Parathyroid adenoma (tissue), 2 donors: ENCODE results near the gene KIAA1671.

ENCODE experiments used
- H2AFZ ChIP-seq: fragments of 300-600 bp; sonication (generic); one replicate; pipeline ENCODE4 v1.7.0; 2017; ENCODE audit warnings: antibody characterized with exemption, mild to moderate bottlenecking
- H3K27ac ChIP-seq: fragments of 300-600 bp; sonication (generic); one replicate; pipeline ENCODE4 v1.7.0; 2017
- H3K27me3 ChIP-seq: fragments of 300-600 bp; sonication (generic); one replicate; pipeline ENCODE4 v1.7.0; 2017; ENCODE audit warnings: low read length; ENCODE audit not compliant: control insufficient read depth, insufficient read depth
- H3K36me3 ChIP-seq: fragments of 300-600 bp; sonication (generic); one replicate; pipeline ENCODE4 v1.7.0; 2017; ENCODE audit warnings: low read length; ENCODE audit not compliant: control insufficient read depth, insufficient read depth
- H3K4me1 ChIP-seq: fragments of 300-600 bp; sonication (generic); one replicate; pipeline ENCODE4 v1.7.0; 2017; ENCODE audit warnings: control low read depth
- H3K4me2 ChIP-seq: fragments of 300-600 bp; sonication (generic); one replicate; pipeline ENCODE4 v1.7.0; 2017; ENCODE audit warnings: low read length
- H3K4me3 ChIP-seq: fragments of 300-600 bp; sonication (generic); one replicate; pipeline ENCODE4 v1.7.0; 2017; ENCODE audit warnings: low read depth, low read length
- H3K79me2 ChIP-seq: fragments of 300-600 bp; sonication (generic); one replicate; pipeline ENCODE4 v1.7.0; 2017; ENCODE audit warnings: control low read depth
- H3K9ac ChIP-seq: fragments of 300-600 bp; sonication (generic); one replicate; pipeline ENCODE4 v1.7.0; 2017; ENCODE audit warnings: mild to moderate bottlenecking
- H3K9me3 ChIP-seq: fragments of 300-600 bp; sonication (generic); one replicate; pipeline ENCODE4 v1.7.0; 2017; ENCODE audit warnings: low read length; ENCODE audit not compliant: control insufficient read depth
- TF ChIP-seq, protein P1 (sequence below): fragments of 300-600 bp; sonication (generic); IDR thresholded peaks from one replicate; pipeline ENCODE4 v1.7.0; 2017; ENCODE audit warnings: antibody characterized with exemption, mild to moderate bottlenecking
- donor health status: primary hyperparathyroidism.

KIAA1671 gene

DNA sequence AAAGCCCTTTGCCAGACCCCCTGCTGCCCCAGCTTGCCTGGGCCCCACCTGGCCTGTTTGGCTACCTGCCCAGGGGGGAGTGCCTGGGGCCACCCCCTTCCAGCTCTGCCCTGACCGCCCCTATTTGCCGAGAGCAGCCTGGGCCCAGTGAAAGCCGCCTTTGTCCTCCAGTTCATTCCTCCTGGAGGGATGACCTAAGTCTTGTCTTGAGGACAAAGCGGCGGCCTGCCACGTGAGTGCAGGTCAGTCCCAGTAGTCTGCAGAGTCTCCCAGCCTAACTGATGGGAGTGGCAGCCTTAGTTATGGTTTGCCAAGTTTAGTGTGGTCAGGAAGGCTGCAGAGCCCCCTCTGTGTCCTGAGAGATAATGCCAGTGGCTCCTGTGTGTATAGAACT, 131.3 kb downstream of the KIAA1671 start:
- H3K4me2 ChIP-seq: no peak overlapping the region
- H3K4me1 ChIP-seq: no peaks in the 10 kb centered on the region
- no peak overlapping the region for H3K9ac ChIP-seq
- H3K9me3 ChIP-seq: no peaks in the 10 kb centered on the region
- H3K27ac ChIP-seq: no peak overlapping the region
- peaks cover 4% of the 10 kb centered on the region for H3K79me2 ChIP-seq
- TF ChIP-seq, protein P1, sequence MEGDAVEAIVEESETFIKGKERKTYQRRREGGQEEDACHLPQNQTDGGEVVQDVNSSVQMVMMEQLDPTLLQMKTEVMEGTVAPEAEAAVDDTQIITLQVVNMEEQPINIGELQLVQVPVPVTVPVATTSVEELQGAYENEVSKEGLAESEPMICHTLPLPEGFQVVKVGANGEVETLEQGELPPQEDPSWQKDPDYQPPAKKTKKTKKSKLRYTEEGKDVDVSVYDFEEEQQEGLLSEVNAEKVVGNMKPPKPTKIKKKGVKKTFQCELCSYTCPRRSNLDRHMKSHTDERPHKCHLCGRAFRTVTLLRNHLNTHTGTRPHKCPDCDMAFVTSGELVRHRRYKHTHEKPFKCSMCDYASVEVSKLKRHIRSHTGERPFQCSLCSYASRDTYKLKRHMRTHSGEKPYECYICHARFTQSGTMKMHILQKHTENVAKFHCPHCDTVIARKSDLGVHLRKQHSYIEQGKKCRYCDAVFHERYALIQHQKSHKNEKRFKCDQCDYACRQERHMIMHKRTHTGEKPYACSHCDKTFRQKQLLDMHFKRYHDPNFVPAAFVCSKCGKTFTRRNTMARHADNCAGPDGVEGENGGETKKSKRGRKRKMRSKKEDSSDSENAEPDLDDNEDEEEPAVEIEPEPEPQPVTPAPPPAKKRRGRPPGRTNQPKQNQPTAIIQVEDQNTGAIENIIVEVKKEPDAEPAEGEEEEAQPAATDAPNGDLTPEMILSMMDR: no peak
- no peak overlapping the region for H2AFZ ChIP-seq
- H3K27me3 ChIP-seq: no peaks in the 10 kb centered on the region
- no peaks in the 10 kb centered on the region for H3K36me3 ChIP-seq
- H3K4me3 ChIP-seq: no peak overlapping the region

DNA sequence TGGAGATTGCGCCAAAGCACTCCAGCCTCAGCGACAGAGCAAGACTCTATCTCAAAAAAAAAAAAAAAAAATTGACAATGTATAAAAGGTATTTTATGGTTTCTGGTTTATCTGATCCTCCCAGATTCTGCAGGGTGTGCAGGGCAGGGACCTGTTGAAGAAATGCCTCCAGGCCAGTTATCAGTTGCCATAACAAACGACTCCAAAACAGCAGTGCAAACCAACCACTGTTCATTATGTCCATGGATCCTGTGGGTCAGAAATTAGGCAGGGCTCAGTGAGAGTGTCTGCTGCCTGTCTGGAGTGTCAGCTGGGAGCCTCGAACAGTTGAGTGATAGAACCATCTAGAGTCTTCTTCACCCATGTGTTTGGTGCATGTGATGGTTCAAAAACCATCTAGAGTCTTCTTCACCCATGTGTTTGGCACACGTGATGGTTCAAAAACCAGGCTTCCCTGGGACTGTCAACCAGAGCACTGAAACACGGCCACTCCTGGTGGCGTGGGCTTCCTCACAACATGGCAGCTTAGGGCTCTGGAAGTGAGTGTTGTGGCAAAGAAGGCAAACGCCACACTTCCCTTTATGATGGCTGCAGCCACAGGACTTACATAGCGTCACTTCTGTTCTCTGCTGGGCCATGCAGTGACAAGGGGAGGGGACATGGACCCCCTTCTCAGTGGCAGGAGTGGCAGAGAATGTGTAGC, 132.0 kb downstream of the KIAA1671 start:
- no peak overlapping the region for H3K9ac ChIP-seq
- no peaks in the 10 kb centered on the region for H3K9me3 ChIP-seq
- peaks cover 4% of the 10 kb centered on the region for H3K79me2 ChIP-seq
- TF ChIP-seq, protein P1: no peak
- no peaks in the 10 kb centered on the region for H3K27me3 ChIP-seq
- H3K4me3 ChIP-seq: no peak overlapping the region
- H3K4me2 ChIP-seq: no peak overlapping the region
- no peak overlapping the region for H3K27ac ChIP-seq
- no peak overlapping the region for H2AFZ ChIP-seq
- H3K4me1 ChIP-seq: no peaks in the 10 kb centered on the region
- no peaks in the 10 kb centered on the region for H3K36me3 ChIP-seq

DNA sequence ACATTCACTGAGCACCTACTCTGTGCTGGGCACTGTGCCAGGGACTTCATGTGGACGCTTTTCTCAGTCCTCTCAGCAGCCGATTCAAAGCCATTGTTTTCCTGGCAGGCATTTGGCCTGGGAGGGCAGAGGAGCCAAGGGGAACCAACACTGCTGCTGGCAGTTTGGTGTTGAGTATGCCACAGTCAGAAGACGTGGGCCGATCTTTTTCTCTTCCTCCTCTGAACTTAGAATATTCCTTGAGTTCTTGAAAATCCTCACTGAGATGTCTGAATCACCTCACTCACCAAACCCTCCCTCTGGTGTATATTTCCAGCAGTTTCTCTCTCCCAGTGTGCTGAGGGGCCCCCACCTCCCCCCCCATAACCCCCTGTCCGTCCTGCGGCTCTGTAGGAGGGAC, 132.6 kb downstream of the KIAA1671 start:
- H3K27ac ChIP-seq: no peak overlapping the region

DNA sequence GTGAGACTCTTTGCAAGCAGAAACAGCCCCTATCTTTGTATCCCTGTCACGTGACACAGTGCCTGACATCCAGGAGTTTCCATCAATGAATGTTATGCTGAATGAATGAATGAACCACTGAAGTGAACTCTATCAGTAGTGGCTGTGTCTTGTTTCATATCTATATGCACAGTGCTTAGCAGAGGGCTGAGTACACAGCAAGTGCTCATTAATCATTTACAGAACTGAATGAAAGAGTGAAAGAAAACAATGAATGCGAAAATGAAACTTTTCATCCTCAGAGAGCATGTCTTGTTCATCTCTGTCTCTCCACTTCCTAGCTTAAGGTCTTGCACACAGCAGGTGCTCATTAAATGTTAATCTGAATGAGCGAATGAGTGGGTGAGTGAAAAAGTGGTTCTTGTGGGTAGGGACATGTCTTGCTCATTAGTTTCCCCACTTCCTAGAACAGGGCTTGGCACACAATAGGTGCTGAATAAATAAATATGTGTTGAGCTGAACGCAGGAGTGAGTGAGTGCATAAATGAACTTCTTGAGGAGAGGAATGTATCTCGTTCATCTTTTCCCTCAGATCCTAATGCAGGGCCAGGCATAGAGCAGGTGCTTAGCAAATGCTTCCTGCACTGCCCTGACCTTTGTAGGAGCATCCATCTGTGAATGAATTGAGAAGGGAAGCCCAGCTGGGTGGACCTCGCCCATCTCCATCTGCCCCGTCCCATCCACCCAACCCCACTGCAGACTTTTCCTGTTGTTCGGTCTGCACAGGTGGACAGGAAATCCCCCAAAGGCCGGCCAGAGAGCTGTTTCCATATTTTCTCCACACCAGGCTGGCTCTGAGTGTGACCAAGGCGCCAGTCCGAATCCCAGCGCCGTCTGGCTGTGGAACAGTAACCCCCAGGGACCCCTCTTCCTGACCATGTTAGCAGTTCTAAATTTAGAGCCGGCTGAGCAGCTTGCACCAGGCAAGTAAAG, 133.7 kb downstream of the KIAA1671 start:
- Histone ChIP-seq H3K79me2 (no peaks in the 10 kb centered on the region), H3K27ac (no peak overlapping the region), H3K36me3 (no peaks in the 10 kb centered on the region), H3K4me2 (no peak overlapping the region), H3K4me3 (no peak overlapping the region), H3K9ac (no peak overlapping the region), H3K4me1 (no peaks in the 10 kb centered on the region), H3K9me3 (no peaks in the 10 kb centered on the region), H3K27me3 (no peaks in the 10 kb centered on the region), H2AFZ (no peak overlapping the region)
- TF ChIP-seq, protein P1: no peak

More for the DNA sequence above, 132.6 kb downstream of the KIAA1671 start:
- Histone ChIP-seq H2AFZ (no peak overlapping the region), H3K4me3 (no peak overlapping the region), H3K79me2 (peaks cover 4% of the 10 kb centered on the region), H3K4me1 (no peaks in the 10 kb centered on the region), H3K9me3 (no peaks in the 10 kb centered on the region), H3K4me2 (no peak overlapping the region), H3K36me3 (no peaks in the 10 kb centered on the region), H3K27me3 (no peaks in the 10 kb centered on the region), H3K9ac (no peak overlapping the region)
- TF ChIP-seq, protein P1: no peak
